SK-N-SH treated with all-trans-retinoic acid at 6 μM for 48 hours (cell line): Measurements from ENCODE around the gene DUSP16.

Experiments used
- ARNTL ChIP-seq: fragments of 450-650 bp; formaldehyde crosslinking; IDR thresholded peaks from 2 replicates; pipeline ENCODE4 v1.5.0; 2020; ENCODE audit warnings: low read depth, mild to moderate bottlenecking, moderate library complexity, borderline replicate concordance
- GLIS3 ChIP-seq: fragments of 250-450 bp; sonication (Bioruptor Pico); IDR thresholded peaks from 2 replicates; pipeline ENCODE4 v1.5.0; 2020; ENCODE audit warnings: mild to moderate bottlenecking, moderate library complexity
- PPARA ChIP-seq: fragments of 250-450 bp; sonication (Bioruptor Pico); IDR thresholded peaks from 2 replicates; pipeline ENCODE4 v1.5.0; 2020; ENCODE audit warnings: mild to moderate bottlenecking, borderline replicate concordance
- SNAI2 ChIP-seq: fragments of 250-450 bp; sonication (Bioruptor Pico); IDR thresholded peaks from 2 replicates; pipeline ENCODE4 v1.5.0; 2020; ENCODE audit warnings: mild to moderate bottlenecking, moderate library complexity
- ZFP3 ChIP-seq: fragments of 250-450 bp; sonication (Bioruptor Pico); IDR thresholded peaks from 2 replicates; pipeline ENCODE4 v1.5.0; 2020; ENCODE audit warnings: mild to moderate bottlenecking, moderate library complexity
- ZFP30 ChIP-seq: fragments of 450-650 bp; formaldehyde crosslinking; IDR thresholded peaks from 2 replicates; pipeline ENCODE4 v1.5.0; 2022; ENCODE audit warnings: mild to moderate bottlenecking, moderate library complexity
- ZNF565 ChIP-seq: fragments of 450-650 bp; formaldehyde crosslinking; conservative IDR thresholded peaks from 2 replicates; pipeline ENCODE4 v1.5.0; 2020; ENCODE audit warnings: low read depth, mild to moderate bottlenecking, moderate library complexity
- ZNF8 ChIP-seq: fragments of 450-650 bp; formaldehyde crosslinking; IDR thresholded peaks from 2 replicates; pipeline ENCODE4 v1.5.0; 2020; ENCODE audit warnings: mild to moderate bottlenecking, moderate library complexity
- TF ChIP-seq, protein P1 (sequence below): fragments of 250-450 bp; sonication (Bioruptor Pico); IDR thresholded peaks from 2 replicates; pipeline ENCODE4 v1.8.0; 2021; ENCODE audit warnings: low read depth, mild to moderate bottlenecking, moderate library complexity, borderline replicate concordance
- TF ChIP-seq, protein P2 (sequence below): fragments of 250-450 bp; sonication (Bioruptor Pico); IDR thresholded peaks from 2 replicates; pipeline ENCODE4 v1.5.1; 2021; ENCODE audit warnings: mild to moderate bottlenecking, moderate library complexity
- TF ChIP-seq, protein P3 (sequence below): fragments of 250-450 bp; sonication (Bioruptor Pico); IDR thresholded peaks from 2 replicates; pipeline ENCODE4 v1.8.0; 2020; ENCODE audit warnings: mild to moderate bottlenecking, moderate library complexity, borderline replicate concordance

DNA sequence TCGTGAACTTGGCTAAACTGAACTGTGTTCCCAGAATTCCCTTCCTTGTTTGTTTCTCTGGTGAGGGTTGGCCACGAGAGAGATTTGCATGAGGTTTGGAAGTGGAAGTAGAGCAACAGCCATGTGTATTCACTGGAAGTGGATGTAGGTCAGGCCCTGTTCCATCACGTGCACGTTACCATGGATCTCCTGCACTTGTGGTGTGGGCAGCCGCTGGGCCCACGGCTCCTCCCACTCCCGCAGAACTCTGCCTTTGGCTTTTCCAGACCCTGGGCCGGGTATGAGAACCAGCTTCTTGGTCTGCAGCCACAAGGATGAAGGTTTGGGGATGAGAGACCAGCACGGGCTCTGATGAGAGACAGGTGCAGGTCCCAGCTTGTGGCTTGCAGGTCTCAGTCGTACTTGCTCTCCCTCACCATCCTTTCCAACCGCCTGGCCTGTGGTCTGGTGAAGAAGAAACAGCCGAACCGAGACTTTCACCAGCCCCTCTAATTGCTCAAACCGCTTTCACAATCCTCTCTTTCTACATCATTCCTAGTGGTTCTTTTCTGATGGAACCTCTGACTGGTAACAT lies 94.9 kb downstream of the DUSP16 start:
- TF ChIP-seq, protein P1, sequence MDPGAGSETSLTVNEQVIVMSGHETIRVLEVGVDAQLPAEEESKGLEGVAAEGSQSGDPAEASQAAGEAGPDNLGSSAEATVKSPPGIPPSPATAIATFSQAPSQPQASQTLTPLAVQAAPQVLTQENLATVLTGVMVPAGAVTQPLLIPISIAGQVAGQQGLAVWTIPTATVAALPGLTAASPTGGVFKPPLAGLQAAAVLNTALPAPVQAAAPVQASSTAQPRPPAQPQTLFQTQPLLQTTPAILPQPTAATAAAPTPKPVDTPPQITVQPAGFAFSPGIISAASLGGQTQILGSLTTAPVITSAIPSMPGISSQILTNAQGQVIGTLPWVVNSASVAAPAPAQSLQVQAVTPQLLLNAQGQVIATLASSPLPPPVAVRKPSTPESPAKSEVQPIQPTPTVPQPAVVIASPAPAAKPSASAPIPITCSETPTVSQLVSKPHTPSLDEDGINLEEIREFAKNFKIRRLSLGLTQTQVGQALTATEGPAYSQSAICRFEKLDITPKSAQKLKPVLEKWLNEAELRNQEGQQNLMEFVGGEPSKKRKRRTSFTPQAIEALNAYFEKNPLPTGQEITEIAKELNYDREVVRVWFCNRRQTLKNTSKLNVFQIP (CRISPR knock-in tag), result no peak
- no peak for TF ChIP-seq ZFP3 (CRISPR knock-in tag)
- TF ChIP-seq ZNF565 (CRISPR knock-in tag), result no peak
- no peak for TF ChIP-seq ZNF8 (CRISPR knock-in tag)
- TF ChIP-seq SNAI2 (CRISPR knock-in tag), result no peak
- no peak for TF ChIP-seq ZFP30 (CRISPR knock-in tag)
- no peak for TF ChIP-seq ARNTL
- TF ChIP-seq PPARA (CRISPR knock-in tag), result no peak
- no peak for TF ChIP-seq GLIS3 (CRISPR knock-in tag)
- TF ChIP-seq, protein P2, sequence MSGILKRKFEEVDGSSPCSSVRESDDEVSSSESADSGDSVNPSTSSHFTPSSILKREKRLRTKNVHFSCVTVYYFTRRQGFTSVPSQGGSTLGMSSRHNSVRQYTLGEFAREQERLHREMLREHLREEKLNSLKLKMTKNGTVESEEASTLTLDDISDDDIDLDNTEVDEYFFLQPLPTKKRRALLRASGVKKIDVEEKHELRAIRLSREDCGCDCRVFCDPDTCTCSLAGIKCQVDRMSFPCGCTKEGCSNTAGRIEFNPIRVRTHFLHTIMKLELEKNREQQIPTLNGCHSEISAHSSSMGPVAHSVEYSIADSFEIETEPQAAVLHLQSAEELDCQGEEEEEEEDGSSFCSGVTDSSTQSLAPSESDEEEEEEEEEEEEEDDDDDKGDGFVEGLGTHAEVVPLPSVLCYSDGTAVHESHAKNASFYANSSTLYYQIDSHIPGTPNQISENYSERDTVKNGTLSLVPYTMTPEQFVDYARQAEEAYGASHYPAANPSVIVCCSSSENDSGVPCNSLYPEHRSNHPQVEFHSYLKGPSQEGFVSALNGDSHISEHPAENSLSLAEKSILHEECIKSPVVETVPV (CRISPR knock-in tag), result no peak
- TF ChIP-seq, protein P3, sequence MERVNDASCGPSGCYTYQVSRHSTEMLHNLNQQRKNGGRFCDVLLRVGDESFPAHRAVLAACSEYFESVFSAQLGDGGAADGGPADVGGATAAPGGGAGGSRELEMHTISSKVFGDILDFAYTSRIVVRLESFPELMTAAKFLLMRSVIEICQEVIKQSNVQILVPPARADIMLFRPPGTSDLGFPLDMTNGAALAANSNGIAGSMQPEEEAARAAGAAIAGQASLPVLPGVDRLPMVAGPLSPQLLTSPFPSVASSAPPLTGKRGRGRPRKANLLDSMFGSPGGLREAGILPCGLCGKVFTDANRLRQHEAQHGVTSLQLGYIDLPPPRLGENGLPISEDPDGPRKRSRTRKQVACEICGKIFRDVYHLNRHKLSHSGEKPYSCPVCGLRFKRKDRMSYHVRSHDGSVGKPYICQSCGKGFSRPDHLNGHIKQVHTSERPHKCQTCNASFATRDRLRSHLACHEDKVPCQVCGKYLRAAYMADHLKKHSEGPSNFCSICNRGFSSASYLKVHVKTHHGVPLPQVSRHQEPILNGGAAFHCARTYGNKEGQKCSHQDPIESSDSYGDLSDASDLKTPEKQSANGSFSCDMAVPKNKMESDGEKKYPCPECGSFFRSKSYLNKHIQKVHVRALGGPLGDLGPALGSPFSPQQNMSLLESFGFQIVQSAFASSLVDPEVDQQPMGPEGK (CRISPR knock-in tag), result no peak
